ENCODE results near the gene SLC35F2.
"Not testable (repeated sequence)": the region's sequence is repeated elsewhere in the genome, so short reads cannot be mapped to it uniquely, and the experiment has no call there.

Gene SLC35F2

DNA sequence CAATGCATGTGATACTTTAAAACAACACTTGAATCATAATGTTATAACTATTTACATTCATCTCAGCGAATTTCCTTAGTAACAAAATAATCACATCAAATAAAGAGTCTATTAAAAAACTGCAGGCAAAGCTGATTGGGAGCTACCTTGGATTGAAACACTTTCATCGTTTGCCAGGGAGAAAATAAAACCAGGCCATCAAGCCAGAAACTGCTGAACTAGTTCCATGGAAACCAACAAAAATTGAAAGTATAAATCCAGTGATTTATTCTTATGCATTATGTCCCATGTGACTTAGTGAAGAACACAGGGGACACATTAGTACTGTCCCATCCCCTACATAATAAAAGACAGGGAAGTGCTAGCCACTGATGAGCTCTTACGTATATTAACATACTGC is 21.7 kb downstream of the SLC35F2 start:
- no peak for DNase-seq

- no peak for DNase-seq
These were observed 23.6 kb downstream of the SLC35F2 start for GRCh38 chr11:107834995-107835394.

- DNase-seq = not testable (repeated sequence)
These were observed 24.7 kb downstream of the SLC35F2 start for GRCh38 chr11:107833926-107834325.

- no peak for DNase-seq
These were observed 27.6 kb downstream of the SLC35F2 start for GRCh38 chr11:107830915-107831540.

- no peak for DNase-seq
These were observed 31.5 kb downstream of the SLC35F2 start for GRCh38 chr11:107827041-107827440.

- no peak for DNase-seq
These were observed 32.7 kb downstream of the SLC35F2 start for GRCh38 chr11:107825875-107826274.

DNA sequence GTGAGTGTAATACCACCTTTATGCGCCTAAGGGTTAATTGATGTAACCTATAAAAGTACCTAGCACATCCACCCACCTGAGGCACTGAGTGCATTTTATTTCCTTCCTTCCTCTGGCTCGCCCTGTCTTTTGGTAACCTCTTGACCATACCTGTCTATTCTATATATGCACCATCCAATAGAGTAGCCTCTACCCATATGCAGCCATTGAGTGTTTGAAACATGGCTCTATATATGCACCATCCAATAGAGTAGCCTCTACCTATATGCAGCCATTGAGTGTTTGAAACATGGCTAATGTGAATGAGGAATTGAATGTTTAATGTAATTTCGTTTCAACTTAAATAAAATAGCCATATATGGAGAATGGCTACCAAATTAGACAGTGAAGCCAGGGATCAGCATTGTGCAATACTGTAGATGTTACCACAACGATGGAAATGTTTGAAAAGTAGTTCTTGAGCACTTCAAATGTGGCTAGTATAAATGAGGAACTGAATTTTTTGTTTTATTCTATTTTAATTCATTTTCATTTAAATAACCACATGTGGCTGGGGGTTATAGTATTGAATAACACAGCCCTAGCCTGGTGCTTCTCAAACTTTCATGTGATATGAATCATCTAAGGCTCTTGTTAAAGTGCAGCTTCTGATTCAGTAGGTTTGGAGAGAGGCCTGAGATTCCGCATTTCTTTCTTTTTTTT is 33.8 kb downstream of the SLC35F2 start:
- DNase-seq = no peak

GRCh38 chr11:107821199-107821927 is 37.2 kb downstream of the SLC35F2 start:
- no peak for DNase-seq

GRCh38 chr11:107819361-107820014 is 39.1 kb downstream of the SLC35F2 start:
- no peak for DNase-seq

DNA sequence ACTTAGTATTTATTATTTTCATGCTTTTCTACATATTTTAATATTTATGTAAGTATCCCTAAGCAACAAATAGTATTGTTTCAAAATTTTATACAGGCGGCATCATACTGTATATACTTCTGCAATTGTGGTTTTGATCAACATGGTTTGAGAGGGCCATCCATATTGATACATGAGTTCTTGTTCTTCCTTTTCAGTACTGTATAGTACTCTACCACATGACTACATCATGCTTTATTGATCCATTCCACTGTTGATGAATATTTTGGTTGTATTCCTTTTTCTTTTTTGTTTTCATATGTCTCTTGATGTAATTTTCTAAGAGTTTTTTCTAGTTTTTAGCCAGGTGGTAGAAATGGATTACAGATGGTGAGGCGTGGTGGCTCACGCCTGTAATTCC is 40.1 kb downstream of the SLC35F2 start:
- no peak for DNase-seq

- no peak for DNase-seq
These were observed 42.6 kb downstream of the SLC35F2 start for GRCh38 chr11:107816028-107816427.

DNA sequence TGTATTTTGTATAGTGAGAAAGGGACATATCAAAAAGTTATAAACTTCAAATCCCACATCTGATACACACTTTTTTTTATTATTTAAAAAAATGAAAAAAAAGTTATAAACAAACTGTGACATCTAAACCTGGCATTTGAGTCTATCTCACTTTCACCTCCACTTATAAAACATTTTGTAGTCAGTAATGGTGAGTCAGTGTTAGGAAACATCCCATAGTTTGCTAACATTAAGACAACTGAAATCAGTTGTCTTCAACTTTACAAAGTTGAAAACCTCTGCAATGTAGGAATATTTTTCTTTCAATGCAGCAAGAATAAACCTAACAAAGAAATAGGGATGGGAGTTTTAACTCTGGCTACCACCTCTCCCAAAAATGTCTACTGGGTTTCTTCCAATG is 47.7 kb downstream of the SLC35F2 start:
- no peak for DNase-seq

DNA sequence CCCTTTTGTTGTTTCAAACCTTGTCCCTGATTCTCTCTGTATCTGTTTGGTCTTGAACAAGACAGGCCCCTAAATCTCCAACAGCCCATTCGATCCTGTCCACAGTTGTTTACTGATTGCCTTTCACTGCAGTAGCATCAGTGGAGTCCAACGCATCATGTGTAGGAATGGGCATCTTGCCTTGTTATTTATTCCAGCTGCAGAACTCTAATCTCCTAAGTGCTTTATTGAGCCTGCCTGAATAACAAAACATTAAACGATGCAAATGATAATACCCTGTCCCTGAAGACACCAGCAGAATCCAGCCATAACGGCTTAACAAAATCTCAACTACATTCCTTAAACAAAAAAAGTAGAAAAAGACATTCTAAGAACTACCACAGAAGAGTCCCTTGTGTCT is 50.1 kb downstream of the SLC35F2 start:
- DNase-seq = no peak

- no peak for DNase-seq
These were observed 53.6 kb downstream of the SLC35F2 start for GRCh38 chr11:107804971-107805370.

- no peak for DNase-seq
These were observed 54.4 kb downstream of the SLC35F2 start for GRCh38 chr11:107804211-107804610.

DNA sequence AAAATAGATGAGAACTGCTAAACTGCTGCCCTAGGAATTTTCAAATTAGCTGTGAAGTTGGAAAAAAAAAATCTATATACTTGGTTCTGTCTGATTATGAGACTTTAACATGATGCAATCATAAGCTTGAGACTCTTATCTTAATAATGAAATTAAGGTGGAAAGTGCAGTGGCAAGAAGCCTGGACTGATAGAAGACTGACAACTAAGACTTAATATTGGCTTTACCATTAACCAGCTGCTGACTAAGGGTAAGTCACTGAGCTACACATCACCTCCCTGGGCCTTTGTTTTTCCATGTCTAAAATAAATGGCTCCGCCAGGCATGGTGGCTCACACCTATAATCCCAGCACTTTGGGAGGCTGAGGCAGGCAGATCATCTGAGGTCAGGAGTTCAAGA is 56.9 kb downstream of the SLC35F2 start:
- no peak for DNase-seq

GRCh38 chr11:107799218-107799859 is 59.2 kb downstream of the SLC35F2 start:
- DNase-seq = peak; percentile 65

GRCh38 chr11:107792049-107792443 is 66.5 kb downstream of the SLC35F2 start:
- DNase-seq = no peak

DNA sequence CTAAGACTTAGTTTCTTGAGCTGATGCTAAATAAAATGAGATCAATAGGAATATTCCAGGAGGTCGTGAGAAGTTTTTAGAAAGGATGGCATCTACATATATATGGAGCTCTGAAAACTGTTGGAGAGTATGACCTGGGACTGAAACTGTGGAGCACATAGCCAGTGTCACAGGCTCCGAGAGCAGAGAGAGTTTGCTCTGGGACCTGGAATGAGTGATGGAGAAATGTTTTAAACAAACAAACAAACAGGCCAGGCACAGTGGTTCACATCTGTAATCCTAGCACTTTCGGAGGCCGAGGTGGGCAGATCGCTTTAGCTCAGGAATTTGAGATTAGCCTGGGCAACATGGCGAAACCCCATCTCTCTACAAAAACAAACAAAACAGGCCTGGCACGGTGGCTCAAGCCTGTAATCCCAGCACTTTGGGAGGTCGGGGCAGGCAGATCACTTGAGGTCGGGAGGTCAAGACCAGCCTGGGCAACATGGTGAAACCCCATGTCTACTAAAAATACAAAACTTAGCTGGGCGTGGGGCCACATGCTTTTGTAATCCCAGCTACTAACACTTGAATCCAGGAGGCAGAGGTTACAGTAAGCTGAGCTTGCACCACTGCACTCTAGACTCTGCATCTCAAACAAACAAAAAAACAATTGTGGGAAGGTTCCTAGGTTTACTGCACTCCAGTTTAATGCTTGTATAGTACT is 67.1 kb downstream of the SLC35F2 start:
- DNase-seq = no peak

DNA sequence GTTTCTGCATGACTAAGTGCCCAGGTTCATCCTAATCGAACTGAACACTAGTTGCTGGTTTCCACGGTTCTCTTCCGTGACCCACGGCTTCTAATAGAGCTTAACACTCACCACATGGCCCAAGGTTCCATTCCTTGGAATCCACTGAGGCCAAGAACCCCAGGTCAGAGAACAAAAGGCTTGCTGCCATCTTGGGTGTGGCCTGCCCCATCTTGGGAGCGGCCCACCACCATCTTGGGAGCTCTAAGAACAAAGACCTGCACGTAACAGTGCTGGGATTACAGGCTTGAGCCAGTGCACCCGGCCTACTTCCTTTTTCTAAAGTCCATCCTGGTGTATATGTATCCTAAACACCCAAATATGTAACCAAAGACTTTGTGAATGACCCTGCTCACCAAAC is 68.8 kb downstream of the SLC35F2 start:
- no peak for DNase-seq

- DNase-seq = no peak
These were observed 70.9 kb downstream of the SLC35F2 start for GRCh38 chr11:107787733-107788132.

DNA sequence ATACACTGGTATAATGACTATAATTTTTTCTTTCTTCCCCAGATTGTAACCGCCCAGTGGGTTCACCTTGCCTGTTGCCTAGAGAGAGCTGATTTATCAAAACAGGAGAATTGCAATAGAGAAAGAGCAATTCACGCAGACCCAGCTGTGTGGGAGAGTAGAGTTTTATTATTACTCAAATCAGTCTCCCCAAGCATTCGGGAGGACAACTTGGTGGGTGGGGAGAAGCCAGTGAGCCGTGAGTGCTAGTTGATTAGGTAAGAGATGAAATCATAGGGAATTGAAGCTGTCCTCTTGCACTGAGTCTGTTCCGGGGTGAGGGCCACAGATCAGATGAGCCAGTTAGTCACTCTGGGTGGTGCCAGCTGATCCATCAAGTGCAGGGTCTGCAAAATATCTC is 73.2 kb downstream of the SLC35F2 start:
- DNase-seq = peak; percentile 19

Data from activated naive CD4-positive, alpha-beta T cell treated with anti-CD3 and anti-CD28 coated beads, Interleukin-2, amount 50 U/mL, for 16 hours (primary cell).